Smooth muscle cell of the coronary artery (primary cell): ENCODE results near the gene GAS7. TPM values are rescaled to one million over a fixed set of nuclear protein-coding genes. Genes with fewer than 3 reads are reported as not detected.

ENCODE experiments used
- total RNA-seq: library from RNA; depleted of rRNA; stranded (reverse); fragments of >200 nt; gene quantifications from 2 replicates; pipeline ENCODE4 v1.2.3, GENCODE V29; 2014; ENCODE audit warnings: low replicate concordance

The GAS7 gene
- total RNA-seq, result 0.53 and 17.0 TPM in 2 replicates

GRCh38 chr17:10198509-10199249, at the start of gene GAS7:
TSS of gene GAS7 (minus strand) at chr17:10198606.

GRCh38 chr17:9905078-9905415, 293.4 kb downstream of the GAS7 start, which contains the start of gene RCVRN:
TSS of gene RCVRN (minus strand) at chr17:9905271. CDS start at chr17:9905180, 91 bp downstream.

Other genes with a start within 250 kb of the GAS7 start
- gene MYH13, start 174.4 kb upstream of the GAS7 start, total RNA-seq, result not detected in 2 replicates
- not detected in 2 replicates for gene MYH8, start 223.3 kb upstream of the GAS7 start, total RNA-seq